Stomach smooth muscle (tissue), 2 donors: Measurements from ENCODE around the gene CD3D.

Source experiments
- H3K27ac ChIP-seq: one replicate; pipeline ENCODE4 v1.7.0; 2013; ENCODE audit warnings: mild to moderate bottlenecking, low read length, inconsistent platforms
- H3K27me3 ChIP-seq, 2 donors: one replicate each; pipeline ENCODE4 v1.7.0; 2013; ENCODE audit warnings: low read length in 2 of 2; ENCODE audit not compliant: insufficient read depth in 2 of 2, control insufficient read depth in 1 of 2
- H3K36me3 ChIP-seq, 2 donors: one replicate each; pipeline ENCODE4 v1.7.0; 2013; ENCODE audit warnings: low read length in 2 of 2; ENCODE audit not compliant: control insufficient read depth in 2 of 2, insufficient read depth in 2 of 2
- H3K4me1 ChIP-seq: one replicate; pipeline ENCODE4 v1.7.0; 2013; ENCODE audit warnings: low read length; ENCODE audit not compliant: control insufficient read depth, insufficient read depth
- H3K4me3 ChIP-seq, 2 donors: one replicate each; pipeline ENCODE4 v1.7.0; 2013; ENCODE audit warnings: low read length in 2 of 2
- H3K9ac ChIP-seq, 2 donors: one replicate each; pipeline ENCODE4 v1.7.0; 2013; ENCODE audit warnings: low read length in 2 of 2, mild to moderate bottlenecking in 1 of 2
- H3K9me3 ChIP-seq, 2 donors: one replicate each; pipeline ENCODE4 v1.7.0; 2013; ENCODE audit warnings: low read length in 2 of 2; ENCODE audit not compliant: control insufficient read depth in 2 of 2
- donor health status: healthy.
- donor health status: Pancreatic carcinoma.

CD3D gene

GRCh38 chr11:118364956-118365615, 22.6 kb upstream of the CD3D start:
- Histone ChIP-seq H3K9ac (no peak overlapping the region), H3K4me3 (no peak overlapping the region), H3K27me3 (no peaks in the 10 kb centered on the region), H3K4me1 (peaks cover 2% of the 10 kb centered on the region), H3K27ac (no peak overlapping the region), H3K9me3 (no peaks in the 10 kb centered on the region), H3K36me3 (peaks cover 27 to 28% of the 10 kb centered on the region in 2 donors)

GRCh38 chr11:118359295-118359958, 16.9 kb upstream of the CD3D start, which contains the start of gene UBE4A:
Gene UBE4A (plus strand): TSS chr11:118359600. CDS start chr11:118365081, 5,481 bp downstream.
- no peaks in the 10 kb centered on the region for H3K27me3 ChIP-seq
- no peaks in the 10 kb centered on the region for H3K36me3 ChIP-seq
- peak within 1 kb of the TSS; percentile 92 to 99 for H3K4me3 ChIP-seq
- H3K9me3 ChIP-seq, result no peaks in the 10 kb centered on the region
- H3K9ac ChIP-seq, result peak within 1 kb of the TSS; percentile 84 to 97
- H3K27ac ChIP-seq, result peak within 1 kb of the TSS; percentile 26
- H3K4me1 ChIP-seq, result peaks cover 4% of the 10 kb centered on the region

- no peak overlapping the region for H3K4me3 ChIP-seq
- no peaks in the 10 kb centered on the region for H3K36me3 ChIP-seq
- no peaks in the 10 kb centered on the region for H3K27me3 ChIP-seq
- H3K9ac ChIP-seq, result no peak overlapping the region
- no peak overlapping the region for H3K27ac ChIP-seq
- peaks cover 4% of the 10 kb centered on the region for H3K4me1 ChIP-seq
- no peaks in the 10 kb centered on the region for H3K9me3 ChIP-seq
Measured at GRCh38 chr11:118358071-118358470, 15.6 kb upstream of the CD3D start.

- Histone ChIP-seq H3K4me1 (no peaks in the 10 kb centered on the region), H3K27me3 (peaks cover 3 to 4% of the 10 kb centered on the region in 2 donors), H3K9me3 (no peaks in the 10 kb centered on the region), H3K27ac (no peak overlapping the region), H3K36me3 (no peaks in the 10 kb centered on the region), H3K4me3 (no peak overlapping the region), H3K9ac (no peak overlapping the region)
Measured at GRCh38 chr11:118353084-118353710, 10.7 kb upstream of the CD3D start.

GRCh38 chr11:118349475-118349874, 7.0 kb upstream of the CD3D start:
- Histone ChIP-seq H3K9ac (no peak overlapping the region), H3K36me3 (no peaks in the 10 kb centered on the region), H3K27me3 (peaks cover 3 to 6% of the 10 kb centered on the region in 2 donors), H3K4me1 (no peaks in the 10 kb centered on the region), H3K9me3 (no peaks in the 10 kb centered on the region), H3K4me3 (no peak overlapping the region), H3K27ac (no peak overlapping the region)

GRCh38 chr11:118343981-118344515, 1.5 kb upstream of the CD3D start, which contains the start of gene CD3G:
Gene CD3G (plus strand): TSS chr11:118344344. CDS start chr11:118344424, 80 bp downstream.
- H3K27ac ChIP-seq, result no peak within 1 kb of the TSS
- H3K9me3 ChIP-seq, result no peaks in the 10 kb centered on the region
- peaks cover 8 to 13% of the 10 kb centered on the region in 2 donors for H3K27me3 ChIP-seq
- no peaks in the 10 kb centered on the region for H3K4me1 ChIP-seq
- no peak within 1 kb of the TSS for H3K9ac ChIP-seq
- H3K4me3 ChIP-seq, result no peak within 1 kb of the TSS
- H3K36me3 ChIP-seq, result no peaks in the 10 kb centered on the region

GRCh38 chr11:118343248-118343647, 743 bp upstream of the CD3D start:
- H3K36me3 ChIP-seq, result no peaks in the 10 kb centered on the region
- H3K27ac ChIP-seq, result no peak overlapping the region
- H3K4me1 ChIP-seq, result no peaks in the 10 kb centered on the region
- no peak overlapping the region for H3K4me3 ChIP-seq
- no peak overlapping the region for H3K9ac ChIP-seq
- H3K27me3 ChIP-seq, result peaks cover 13 to 16% of the 10 kb centered on the region in 2 donors
- H3K9me3 ChIP-seq, result no peaks in the 10 kb centered on the region

- Histone ChIP-seq H3K4me1 (no peaks in the 10 kb centered on the region), H3K27me3 (peaks cover 13 to 16% of the 10 kb centered on the region in 2 donors), H3K4me3 (no peak overlapping the region), H3K9me3 (no peaks in the 10 kb centered on the region), H3K27ac (no peak overlapping the region), H3K9ac (no peak overlapping the region), H3K36me3 (no peaks in the 10 kb centered on the region)
Measured at GRCh38 chr11:118341815-118342489, 553 bp downstream of the CD3D start.

- Histone ChIP-seq H3K4me1 (no peaks in the 10 kb centered on the region), H3K9ac (no peak overlapping the region), H3K27ac (no peak overlapping the region), H3K9me3 (no peaks in the 10 kb centered on the region), H3K27me3 (peaks cover 13 to 16% of the 10 kb centered on the region in 2 donors), H3K36me3 (no peaks in the 10 kb centered on the region), H3K4me3 (no peak overlapping the region)
Measured at GRCh38 chr11:118341261-118341660, 1.2 kb downstream of the CD3D start.

- Histone ChIP-seq H3K4me1 (no peaks in the 10 kb centered on the region), H3K4me3 (no peak overlapping the region), H3K9ac (no peak overlapping the region), H3K27me3 (peaks cover 13 to 16% of the 10 kb centered on the region in 2 donors), H3K27ac (no peak overlapping the region), H3K36me3 (no peaks in the 10 kb centered on the region), H3K9me3 (no peaks in the 10 kb centered on the region)
Measured at GRCh38 chr11:118340449-118340848, 2.1 kb downstream of the CD3D start.
